HG03097 (cell line): Measurements from ENCODE around the gene LYPD6B.

Experiments used
- ATAC-seq: cut with Tn5 transposase; IDR thresholded peaks from one replicate; pipeline ENCODE4 v1.9.1; 2021; ENCODE audit not compliant: unreplicated experiment, low FRiP score

LYPD6B gene

DNA sequence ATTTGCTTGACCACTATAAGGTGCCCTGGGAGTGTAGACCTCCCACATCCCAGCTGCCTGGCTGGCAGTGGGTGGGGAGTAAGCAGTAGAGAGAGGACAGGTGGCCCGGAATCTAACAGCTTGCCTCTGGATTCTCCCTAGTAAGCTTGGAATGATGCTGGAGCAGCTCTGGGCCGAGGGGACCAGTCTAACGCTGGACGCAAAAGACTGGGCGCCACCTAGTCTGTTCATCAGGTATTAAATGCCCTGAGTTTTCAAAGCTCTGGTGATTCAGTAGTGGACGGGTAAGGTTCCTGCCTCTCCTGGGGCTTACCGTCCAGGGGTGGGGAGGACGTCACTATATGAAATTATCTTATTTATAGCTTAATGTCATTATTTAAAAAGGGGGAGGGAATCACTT lies 648 bp upstream of the LYPD6B start:
- ATAC-seq = no peak

DNA sequence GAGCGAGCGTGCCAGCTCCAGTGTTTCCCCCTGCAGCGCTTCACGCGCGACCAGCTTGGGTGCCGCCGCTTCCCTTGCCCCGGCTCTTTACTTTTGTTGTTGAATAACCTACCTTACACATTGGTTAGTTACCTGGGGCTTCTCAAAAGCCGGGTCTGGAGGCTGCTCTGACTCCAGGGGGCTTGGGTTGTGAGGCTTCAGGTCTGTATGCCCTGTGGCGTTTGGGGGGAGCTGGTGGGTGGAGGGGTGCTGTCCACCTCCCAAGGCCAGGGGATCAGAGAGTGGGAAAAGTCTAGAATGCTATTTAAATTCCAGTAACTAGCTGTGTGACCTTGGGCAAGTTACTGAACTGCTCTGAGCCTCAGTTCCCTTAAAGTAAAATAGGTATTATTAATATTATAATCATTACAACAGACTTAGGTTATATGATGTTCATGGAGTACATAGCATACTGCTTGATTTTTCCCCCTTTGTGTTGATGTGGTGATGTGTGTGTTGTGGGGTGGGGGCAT lies 770 bp downstream of the LYPD6B start:
- ATAC-seq = no peak

DNA sequence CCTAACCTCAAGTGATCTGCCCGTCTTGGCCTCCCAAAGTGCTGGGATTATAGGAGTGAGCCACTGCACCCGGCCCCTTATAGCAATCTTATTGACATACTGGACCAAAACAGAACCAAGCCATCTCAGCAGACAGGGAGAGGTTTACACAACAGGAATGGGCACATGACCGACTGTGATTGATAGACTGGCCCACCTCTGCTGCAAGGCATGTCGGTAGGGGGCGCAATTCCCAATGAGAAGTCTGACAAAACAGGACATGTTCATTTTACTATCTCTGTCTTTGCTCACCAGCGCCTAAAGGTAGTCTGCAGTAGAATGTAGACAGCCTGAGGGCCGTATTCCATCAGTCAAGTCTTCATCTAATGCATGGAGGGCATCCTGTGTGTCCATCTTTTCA lies 2.0 kb downstream of the LYPD6B start:
- ATAC-seq = no peak

DNA sequence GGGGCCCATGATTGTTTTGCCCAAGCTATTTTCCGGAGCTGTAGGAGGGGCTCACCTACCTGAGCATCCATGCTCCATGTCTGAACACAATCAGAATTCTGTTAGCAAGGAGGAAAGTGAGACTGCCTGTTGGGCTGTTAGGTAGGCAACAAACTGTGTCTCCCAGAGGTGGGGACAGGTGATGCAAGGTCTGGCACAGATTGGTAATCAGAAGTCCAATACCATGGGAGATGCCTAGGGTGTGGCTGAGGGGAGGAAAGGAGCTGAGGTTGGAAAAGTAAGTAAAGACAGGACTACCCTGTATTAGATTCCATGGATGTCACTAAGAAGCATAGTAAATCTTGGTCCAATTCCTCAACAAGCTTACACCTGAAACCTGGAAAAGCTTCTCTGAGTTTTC lies 3.0 kb downstream of the LYPD6B start:
- ATAC-seq = no peak

DNA sequence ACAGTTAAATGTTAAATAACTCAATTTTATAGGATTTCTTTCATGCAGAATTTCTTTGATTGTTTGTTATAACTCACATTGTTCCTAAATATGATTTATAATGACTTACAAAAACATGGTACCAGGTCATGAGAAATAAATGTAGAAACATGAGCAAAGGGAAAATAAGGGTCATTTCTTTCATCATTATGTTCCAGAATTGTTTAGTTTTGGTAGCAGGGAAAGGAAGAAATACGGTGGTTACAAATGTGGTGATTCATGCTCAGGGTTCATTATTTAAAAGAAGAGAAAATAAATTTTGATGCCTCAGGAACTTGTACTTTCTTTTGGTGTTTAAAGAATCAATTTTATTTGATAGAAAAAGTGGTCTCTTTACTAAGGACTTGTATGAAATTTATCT lies 4.4 kb downstream of the LYPD6B start:
- ATAC-seq = no peak

DNA sequence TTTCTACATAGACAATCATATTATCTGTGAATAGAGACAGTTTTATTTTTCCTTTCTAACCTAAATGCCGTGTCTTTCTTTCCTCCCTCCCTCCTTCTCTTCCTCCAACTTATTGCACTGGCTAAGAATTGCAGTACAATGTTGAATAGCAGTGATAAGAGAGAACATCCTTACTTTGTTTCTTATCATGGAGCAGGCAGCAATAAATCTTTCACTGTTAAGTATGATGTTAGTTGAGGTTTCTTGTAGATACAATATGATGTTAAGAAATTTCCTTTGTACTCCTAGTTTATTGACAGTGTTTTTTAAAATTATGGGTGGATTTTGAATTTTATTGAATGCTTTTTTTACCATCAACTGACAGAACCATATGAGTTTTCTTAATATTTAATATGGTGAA lies 6.0 kb downstream of the LYPD6B start:
- no peak for ATAC-seq

DNA sequence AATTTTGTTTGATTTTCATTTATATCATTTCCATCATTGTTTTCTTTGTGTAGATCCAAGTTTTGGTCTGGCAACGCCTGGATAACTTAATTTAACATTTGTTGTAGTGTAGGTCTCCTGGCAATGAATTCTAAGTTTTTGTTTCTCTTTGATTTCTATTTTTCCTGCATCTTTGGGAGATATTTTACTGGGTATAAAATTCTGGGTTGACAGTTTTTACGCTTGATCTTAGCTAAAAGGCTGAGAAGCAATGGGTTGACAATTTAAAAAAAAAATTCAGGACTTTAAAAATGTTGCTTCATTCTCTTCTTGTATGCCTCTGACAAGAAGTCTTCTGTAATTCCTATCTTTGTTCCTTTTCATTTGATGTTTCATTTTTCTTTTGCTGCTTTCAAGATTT lies 8.6 kb downstream of the LYPD6B start:
- ATAC-seq = no peak

DNA sequence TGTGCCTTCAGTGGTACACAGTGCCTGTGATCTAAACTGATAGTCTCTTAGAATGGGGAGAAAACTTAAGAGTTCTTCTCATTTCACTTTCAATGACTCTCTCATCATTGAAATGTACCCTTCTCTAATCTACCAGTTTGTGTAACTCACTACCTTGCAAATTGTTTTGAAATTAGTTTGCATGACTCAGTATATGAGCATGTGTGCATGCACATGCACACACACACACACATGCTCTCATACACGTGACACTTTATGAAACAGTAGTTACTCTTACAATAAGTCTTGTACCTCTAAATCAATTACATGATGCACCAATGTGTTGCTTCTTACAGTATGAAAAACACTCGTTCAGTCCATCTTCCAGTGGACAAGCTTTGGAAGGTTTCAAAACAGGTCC lies 10.6 kb downstream of the LYPD6B start:
- no peak for ATAC-seq

DNA sequence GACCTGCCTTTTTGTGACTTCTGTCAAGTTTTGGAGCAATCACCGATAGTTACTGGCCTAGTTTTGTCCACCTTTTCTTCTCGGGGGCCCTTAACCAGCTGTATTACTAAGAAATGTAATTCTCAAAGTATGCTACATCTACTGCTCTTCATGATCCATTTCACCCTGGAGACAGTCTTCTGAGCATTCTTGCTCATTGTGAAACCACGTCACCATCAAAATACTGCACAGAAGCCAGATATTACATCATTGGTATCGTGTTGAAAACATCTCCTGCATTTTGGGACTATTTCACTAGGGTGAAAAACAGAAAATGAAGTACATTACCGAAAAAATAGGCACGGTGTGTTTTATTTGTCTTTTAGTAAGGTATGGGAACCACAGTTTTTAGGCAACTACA lies 11.7 kb downstream of the LYPD6B start:
- ATAC-seq = no peak

DNA sequence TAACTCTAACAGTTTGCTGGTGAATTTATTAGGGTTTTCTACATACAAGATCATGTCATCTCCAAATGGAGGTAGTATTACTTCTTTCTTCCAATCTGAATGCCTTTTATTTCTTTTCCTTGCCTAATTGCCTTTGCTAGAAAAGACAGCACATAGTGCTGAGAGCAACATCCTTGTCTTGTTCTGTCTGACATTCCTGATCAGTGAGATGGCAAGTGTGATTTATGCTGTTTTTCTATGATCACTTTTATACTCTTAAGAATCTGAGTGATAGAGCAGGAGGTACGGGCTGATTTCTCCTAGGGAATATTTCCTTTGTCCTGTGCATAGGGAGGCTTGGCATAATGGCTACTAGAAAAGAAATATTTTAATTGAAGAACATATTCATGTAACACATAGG lies 17.3 kb downstream of the LYPD6B start:
- ATAC-seq = no peak

DNA sequence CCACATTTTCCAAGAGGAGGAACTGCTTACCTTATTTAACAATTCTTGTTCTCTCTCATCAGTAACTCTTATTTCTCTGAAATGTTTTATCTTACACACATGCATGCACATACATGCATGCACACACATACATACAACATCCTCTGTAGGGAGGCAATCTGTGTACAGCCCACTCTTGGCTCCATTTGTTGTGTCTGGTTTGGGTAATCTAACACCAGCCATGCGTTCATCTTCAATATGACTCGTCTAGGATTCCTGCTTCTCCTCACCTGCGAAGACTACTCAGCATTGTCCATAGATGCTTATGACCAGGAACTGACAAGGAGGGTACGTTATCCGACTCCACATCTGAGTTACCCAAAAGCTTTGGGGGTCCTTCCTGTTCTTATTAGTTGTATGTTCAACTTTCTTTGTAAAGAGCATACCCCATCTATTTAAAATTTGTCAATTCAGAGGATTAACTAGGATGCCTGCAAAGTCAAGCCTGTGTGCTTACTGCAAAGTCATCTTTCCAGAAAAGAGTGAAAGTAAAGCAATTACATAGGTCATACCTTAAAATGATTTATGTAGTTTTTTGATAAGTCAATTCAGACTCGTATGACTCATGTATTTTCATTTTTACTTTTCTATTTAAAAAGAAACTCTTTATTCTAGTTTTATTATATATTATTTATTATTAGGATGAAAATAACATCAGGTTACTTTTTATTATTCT lies 18.2 kb downstream of the LYPD6B start:
- no peak for ATAC-seq

DNA sequence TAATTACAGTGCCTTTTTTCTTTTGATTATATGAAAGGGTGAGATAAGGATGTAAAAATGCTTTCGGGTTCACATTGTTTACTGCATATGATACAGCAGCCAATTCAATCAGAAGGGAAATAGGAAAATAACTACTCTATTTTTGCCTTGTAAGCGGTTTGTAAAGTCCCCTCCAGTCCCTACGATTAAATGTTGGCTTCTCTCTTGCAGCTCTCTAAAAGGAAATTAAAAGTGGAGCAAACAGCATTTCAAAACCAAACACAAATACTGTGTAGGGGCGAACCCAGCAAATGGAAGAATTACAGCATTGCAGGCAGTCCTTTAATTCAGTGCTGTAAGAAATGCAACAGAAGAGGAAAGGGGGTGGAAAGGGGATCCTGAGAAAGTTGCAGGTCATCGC lies 18.9 kb downstream of the LYPD6B start:
- no peak for ATAC-seq

DNA sequence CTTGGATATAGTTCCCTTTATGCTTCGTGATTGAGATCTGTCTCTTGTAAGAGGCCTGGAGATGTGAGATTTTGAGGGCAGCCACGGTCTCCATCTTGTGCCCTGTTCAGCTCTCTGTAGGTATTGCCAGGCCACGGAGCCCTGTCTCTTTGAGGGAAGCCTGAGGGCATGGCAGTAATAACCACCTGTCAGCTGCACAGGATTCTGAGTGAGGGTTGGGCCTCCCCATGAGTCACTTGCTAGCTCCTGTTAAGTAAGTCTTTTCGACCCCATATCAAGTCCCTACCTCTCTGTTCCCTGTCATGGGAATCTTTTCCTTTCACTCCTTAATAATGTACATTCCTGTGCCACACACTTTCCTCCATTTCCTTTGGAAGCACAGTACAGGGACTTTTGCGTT lies 20.4 kb downstream of the LYPD6B start:
- ATAC-seq = no peak

DNA sequence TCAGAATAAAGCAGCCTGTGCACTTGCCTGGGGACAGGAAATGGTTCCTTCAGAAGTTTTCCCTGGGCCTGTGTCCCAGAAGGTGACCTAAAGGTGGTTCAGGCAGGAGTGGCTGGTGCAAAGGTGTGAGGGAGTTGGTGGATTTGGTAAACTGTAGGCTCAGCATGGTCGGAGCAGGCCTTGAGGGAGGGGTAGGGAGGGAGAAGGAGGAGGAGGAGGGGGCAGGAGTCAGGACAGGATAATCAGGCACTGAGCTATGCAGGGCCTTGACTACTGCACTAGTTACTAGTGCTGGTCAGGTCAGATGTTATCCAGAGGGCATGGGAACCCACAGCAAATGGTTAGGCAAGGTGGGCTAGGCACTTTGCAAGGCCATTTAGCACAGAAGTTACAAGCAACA lies 21.3 kb downstream of the LYPD6B start:
- no peak for ATAC-seq

DNA sequence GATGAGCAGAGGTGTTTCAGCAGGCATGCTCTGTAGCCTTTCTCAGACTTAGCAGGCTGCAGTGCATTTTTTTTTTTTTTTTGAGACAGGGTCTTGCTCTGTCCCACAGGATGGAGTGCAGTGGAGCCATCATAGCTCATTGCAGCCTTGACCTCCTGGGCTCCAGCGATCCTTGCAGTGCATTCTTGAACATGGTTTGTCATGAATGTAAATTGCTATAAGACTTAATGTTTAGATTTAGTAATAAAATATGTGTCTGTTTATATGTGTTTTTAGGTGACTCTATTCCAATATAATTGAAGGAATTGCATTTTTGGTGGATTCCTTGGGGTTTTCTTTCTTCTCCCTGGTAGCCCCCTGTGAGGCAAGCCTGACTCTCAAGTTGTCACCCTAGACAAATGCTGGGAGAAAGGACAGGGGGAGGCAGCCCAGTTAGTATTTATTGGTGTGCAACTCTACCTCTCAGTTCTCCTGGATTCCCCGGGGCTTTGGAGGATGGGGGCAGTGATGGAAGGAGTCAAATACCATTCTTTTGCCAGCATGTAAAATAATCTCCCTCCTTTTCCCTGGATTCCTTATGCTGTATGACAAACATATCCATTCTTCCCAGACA lies 22.7 kb downstream of the LYPD6B start:
- ATAC-seq = no peak

DNA sequence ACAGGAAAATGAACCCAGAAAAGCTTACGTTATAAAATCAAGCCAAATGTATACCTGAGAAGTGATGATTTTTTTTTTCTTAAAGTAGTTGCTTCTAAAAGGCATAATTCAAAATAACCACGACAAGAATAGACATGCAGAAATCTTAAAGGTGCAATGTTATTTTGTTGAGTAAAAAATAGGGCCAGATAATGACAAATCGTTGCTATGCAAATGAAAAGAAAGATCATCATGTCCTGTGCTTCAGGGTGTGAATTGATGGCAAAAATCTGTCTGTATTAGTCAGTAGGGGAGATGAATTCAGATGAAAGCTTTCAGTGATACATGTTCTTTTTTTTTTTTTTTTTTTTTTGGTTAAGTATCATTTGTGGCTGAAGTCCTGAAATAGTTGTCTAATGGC lies 24.0 kb downstream of the LYPD6B start:
- ATAC-seq = no peak

DNA sequence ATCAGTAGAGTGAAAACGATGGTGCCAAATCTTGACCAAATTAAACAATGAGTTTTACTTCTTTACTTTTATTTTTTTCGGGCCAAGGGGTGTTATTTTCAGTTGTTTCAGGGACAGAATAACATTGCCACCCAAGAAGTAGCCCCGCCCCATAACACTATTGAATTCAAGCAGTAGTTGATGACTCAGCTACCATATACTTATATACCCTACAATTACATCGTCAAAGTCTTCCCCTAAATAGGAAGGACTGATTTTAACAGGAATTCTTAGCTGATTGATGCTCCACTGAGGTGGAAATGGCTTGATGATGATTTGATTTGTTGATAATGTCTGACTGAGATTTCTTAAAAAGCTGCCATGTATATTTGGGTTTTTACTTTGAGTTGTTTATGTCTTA lies 24.7 kb downstream of the LYPD6B start:
- ATAC-seq = no peak

DNA sequence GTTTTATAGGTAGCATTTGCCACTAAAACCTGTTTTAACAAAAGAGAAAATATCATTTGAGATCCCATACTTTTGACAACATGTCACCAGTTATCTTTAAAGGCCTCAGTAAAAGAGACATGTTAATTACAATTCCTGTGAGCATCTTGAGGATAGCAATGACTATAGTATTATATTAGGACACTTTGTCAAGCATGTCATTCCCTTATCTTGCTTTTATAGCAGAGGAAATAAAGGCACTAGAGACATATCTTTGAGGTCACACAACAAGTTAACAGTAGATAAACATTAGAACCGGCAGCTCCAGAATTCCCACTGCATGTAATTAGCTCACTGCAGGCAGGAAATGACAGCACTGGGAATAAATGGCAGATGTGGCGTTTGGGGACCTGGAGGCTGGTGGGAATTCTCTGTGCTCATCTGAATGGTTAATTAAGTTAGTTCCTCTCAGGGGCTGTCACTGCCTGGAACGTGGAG lies 25.9 kb downstream of the LYPD6B start:
- ATAC-seq = no peak

DNA sequence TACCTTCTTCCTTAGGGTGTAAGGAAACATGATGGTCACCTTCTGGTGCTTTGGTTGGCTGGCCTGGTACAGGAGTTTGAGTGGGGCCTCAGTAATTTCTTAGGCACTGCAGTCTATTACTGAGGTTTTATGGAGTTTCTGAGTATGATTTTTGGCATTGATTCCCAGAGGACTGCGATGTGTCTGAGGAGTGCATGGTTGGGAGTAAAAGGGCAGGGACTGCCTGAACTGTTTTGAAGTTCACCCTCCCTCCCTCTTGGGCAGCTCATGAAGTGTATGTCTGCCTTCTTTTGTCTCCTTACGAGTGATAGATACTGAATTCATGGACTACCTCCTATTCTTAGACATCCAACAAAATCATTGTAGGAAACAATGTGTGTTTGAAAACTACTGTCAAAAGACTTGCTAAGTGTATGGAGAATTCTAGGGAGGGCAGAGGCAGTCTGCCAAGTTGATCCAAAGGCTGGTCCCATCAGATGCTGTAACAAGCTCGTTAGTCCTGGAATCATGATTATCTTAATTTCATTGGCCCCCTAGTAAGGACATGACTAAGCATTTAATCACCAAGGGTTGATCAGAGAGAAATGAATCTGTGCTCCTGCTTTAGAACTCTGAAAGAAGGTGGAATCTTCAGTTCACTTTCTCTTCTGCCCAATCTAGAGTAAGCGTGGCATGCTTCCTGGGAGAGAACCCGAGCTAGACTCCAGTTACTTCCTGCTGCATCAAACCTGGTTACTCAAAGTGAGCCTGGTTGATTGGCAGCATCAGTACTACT lies 26.5 kb downstream of the LYPD6B start:
- ATAC-seq = no peak

DNA sequence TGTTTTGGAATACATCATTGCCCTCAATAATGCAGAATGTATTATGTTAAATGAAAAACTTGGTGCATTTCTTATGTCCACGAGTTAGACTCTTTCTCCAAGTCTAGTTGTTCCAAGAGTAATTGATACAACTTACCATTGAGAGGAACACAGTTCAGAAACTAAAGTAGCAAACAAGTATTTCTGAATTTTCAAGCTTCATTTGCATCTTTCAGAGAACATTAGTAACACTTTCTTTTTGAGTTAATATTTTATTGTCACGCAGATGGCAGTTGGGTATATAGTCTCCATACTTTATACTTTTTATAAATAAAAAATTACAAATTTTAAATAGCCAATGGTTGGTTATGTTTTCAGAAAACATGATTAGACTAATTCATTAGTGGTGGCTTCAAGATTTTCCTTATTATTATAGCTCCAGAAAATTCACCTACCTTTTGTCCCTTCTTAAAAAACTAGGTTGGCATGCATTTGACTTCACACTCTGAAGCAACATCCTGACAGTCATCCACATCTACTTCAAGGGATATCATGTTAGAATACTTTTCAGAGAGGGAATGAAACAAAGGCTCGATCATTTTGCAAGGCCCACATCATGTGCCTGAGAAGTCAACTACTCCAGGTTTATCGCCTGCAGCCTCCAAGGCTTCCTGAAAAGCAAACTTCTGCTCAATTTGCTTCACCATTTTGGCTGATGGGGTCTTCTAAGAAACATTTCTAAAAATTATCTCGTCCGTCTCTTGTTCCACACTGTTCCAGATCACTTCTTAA lies 29.9 kb downstream of the LYPD6B start:
- ATAC-seq = no peak
